SH-SY5Y (cell line): ENCODE results near the gene F5.

ENCODE experiments used
- GATA2 ChIP-seq: IDR thresholded peaks from 2 replicates; pipeline ENCODE4 v1.6.1; 2011; ENCODE audit warnings: mild to moderate bottlenecking, low read depth, low read length
- GATA3 ChIP-seq: IDR thresholded peaks from 2 replicates; pipeline ENCODE4 v1.6.1; 2011; ENCODE audit warnings: low read depth, mild to moderate bottlenecking, low read length, moderate library complexity

GRCh38 chr1:169479363-169480066 lies 106.8 kb downstream of the F5 start:
- TF ChIP-seq GATA3 (no peak), GATA2 (no peak)
